HG03378 (cell line): ENCODE measurements around the gene CHRNA9.

ENCODE experiments used
- ATAC-seq: cut with Tn5 transposase; IDR thresholded peaks from one replicate; pipeline ENCODE4 v1.9.1; 2021; ENCODE audit warnings: mild to moderate bottlenecking, moderate library complexity; ENCODE audit not compliant: unreplicated experiment

CHRNA9 gene

DNA sequence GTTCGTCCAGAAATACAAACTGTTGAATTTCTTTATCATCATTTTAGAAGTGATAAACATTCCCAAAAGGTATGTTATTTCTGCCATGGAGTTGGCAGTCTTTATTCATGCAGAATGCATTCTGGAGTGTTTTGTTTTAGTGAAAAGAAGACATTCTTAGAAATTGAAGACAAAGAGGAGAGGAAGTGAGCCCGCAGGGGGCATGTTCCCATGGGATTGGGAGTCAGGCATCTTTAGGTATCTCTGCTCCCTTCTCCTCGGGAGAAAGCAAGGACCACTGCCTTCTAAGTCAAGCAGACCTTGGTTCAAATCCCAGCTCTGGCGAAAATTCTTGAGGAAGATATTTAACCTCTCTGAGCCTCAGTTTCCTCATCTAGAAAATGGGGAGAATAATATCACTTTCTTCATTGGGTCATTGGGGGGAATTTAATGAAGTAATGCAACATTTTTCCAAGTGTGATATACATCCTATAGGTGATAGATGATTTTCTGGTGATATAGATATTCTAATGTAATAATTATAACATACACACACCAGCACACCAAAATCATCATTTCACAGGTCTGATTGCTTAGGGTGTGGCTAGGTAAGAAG, 26.5 kb upstream of the CHRNA9 start:
- no peak for ATAC-seq

DNA sequence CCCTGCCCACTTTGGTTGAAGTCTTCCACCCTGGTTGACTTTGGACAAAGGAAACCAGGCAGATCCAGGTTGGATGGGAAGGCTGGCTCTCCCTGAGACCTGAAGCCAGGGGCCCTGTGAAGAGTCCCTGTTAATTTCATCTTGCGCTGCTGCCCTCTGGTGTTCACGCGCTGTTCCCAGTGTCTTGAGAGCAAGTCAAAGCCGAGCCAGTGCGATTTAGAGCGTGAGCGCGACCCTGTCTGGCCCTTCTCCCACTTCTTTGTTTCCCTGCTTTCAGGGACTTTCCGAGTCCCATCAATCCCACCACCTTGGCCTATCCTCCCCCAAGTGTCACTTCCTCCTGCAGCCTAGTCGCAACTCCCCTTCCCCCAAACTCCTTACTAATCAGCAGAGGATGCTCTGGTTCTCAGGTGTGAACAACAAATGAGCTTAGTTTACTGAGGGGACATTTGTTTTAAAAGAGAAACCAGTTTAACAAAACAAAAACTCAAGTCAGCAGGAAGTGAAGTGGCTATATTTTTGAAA, 25.8 kb upstream of the CHRNA9 start:
- peak; percentile 35 for ATAC-seq

DNA sequence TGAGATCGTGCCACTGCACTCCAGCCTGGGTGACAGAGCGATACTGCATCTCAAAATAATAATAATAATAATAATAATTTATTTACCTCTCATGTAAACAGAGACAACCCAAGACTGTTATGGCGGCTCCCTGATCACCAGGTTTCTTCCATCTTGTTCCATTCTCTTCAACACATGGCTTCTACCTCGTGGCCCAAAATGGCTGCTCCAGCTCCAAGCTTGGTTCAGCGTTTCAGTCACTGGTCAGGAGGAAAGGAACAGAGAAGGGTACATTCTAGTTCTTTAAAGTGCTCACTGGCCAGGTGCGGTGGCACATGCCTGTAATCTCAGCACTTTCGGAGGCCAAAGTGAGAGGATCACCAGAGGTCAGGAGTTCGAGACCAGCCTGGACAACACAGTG, 24.9 kb upstream of the CHRNA9 start:
- no peak for ATAC-seq

DNA sequence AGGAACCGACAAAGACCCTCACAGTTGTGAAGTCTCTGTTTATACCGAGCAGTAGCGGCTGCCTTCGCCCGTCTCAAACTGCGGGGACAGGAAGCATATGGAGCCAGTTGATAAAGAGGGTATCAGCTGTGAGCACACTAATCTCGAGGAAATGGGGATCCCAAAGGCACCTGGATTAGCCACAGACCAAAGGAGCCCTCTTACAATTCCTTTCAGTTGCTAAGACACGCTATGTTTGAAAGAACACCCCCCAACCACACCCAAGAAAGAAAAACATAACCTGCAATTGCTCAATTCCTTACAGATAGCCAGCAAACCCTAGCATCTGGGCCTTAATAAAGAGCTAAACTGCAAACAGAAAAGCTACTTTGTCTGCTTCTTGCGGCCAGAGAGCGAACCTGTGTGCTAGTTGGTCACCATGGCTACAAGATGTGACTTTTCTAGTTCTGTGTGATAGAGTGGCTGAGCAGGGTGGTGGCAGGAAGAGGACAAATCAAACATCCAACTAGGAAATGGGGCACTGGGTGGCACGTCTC, 23.3 kb upstream of the CHRNA9 start:
- no peak for ATAC-seq

DNA sequence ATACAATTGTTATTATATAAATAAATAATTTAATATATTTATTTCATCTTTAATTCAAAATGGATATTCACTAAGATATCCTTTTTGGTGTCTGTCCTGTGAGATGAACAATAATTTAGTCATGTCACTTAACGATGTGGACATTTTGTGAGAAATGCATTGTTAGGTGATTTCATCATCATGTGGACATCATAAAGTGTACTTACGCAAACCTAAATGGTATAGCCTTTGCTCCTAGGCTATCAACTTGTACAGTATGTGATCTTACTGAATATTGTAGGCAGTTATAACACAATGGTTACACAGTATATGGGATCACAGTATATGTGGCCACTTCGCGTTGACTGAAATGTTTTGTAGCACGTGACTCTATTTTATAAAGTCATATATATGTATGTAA, 20.2 kb upstream of the CHRNA9 start:
- no peak for ATAC-seq

DNA sequence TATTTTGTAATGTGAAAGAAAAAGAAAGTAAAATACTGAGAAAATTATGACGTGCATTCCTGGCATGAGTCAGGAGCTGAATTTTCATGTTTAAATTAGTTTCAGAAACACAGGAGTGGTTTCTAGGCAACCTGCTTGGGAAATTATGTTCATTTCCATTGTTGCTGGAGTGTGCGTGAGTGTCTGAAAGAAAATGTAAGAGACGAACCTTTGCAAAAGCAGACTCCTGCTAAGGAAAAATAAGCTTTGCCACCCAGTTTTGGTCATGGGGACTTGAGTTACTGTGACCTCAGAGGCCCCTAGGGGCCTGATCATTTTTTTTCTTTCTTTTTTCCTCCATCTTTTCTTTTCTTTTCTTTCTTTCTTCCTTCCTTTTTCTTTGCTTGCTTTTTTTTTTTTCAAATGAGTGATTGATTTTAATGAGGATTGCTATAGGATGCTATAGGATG, 18.8 kb upstream of the CHRNA9 start:
- ATAC-seq: peak; percentile 40

DNA sequence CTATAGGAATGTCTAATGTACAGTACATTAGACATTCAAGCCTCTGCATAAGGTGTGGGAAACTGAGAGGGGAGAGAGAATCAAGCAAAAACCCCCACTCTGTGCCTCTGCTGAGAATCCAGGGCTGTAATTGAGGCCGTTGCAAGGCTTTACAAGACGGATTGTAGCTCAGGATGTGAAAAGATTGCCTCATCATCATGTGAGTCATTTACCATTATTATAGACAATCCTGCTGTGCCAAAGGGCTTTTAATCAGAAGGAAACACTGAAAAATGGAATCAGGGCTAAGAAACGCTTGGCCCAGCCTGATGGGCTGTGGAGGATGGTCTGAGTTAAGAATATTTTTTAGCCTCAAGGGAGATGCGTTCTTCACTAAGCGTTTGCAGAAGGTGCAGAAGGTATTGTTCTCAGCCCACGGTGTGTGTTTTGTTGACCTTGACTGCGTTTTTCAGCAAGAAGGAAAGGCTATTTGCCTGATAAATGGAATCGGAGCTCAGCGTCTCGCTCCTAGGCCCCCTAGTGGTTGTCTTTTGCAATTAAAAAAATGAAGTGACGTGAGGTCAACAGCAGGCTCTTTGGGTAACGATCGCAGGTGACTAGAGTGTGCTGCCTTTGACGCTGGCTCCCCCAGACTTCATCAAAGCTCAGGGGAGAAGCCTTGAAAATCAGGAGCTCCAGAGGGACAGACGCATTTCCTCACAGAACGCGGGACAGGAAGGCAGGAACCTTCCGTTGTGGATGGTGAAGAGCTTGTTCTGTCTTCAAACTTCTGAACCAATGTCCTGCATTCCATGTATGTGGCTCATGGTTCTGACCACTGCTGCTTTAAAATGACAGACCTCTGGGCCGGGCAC, 18.1 kb upstream of the CHRNA9 start:
- ATAC-seq: peak; percentile 62

DNA sequence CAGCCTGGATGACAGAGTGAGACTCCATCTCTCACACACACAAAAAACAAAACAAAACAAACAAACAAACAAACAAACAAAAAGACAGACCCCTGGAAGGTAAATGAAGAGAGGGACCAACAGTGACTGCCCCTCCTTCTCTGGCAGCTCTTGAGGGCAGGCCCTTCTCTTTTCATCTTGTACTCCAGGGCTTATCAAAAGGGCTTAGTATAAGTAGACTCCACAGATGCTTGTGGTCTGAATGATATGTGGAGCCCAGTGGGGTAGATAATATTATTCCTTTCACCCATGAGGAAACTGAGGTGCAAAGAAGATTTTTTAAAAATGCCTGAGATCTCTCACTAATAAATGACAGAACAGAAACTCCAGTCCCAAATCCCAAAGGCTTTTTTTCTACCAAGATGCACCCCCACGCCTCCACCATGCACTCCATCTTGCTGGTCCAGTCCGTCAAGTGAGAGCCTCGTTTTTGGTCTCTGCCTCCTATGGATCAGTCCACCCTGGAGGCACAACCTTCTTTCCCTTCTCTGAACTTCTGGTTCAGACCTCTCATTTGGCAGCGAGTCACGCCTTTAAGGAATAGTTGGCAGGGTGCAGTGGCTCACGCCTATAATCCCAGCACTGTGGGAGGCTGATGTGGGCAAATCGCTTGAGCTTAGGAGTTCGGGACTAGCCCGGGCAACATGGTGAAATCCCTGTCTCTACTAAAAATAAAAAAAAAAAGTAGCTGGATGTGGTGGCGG, 17.0 kb upstream of the CHRNA9 start:
- ATAC-seq: no peak

DNA sequence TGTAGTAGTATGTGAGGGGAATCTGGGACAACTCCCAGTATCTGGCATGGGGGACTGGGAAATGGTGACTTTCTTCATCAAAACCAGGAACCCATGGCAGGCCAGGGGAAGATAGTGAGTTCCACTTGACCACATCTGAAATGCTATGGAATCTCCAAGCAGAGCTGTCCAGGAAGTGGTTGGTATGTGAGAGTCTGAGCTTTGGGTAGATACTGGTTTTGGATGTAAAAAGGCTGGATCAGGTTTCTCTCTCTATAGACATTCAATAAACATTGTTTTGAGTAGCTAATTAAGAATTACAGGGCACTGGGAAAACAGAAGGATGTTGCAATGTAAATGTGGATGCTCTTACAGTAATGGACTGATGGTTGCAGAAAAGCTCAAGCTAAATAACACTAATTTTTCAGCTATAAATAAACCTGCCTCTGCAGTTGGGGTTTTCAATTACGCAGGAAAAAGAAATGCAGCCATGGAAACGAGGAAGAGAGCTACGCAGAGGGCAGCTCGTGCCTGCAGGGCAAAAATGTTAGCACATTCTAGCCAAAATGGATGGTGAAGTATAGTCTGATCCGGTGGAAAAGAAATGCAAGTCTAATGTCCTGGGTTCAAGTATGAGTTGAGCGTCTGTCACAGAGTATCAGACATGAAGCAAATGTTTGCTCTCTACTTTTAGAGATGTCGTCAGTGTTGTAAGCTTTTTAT, 13.4 kb upstream of the CHRNA9 start:
- ATAC-seq: no peak

DNA sequence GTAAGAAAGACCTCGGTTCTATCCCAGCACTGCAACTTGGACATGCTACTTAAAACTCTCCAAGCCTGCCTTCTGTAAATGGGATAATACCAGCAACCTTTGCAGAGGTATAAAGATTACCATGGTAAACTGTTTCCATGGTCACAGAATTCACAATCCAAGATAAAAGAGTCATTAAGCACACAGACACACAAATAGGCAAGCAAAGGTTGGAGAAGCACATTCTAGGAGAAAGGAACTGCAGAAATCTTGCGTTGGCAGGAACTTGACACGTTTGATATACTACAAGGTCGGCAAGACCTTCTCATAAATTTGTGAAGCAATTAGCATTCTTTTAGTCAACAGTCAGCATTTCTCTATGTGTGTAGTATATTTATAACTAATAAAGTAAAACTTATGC, 12.3 kb upstream of the CHRNA9 start:
- ATAC-seq: no peak

DNA sequence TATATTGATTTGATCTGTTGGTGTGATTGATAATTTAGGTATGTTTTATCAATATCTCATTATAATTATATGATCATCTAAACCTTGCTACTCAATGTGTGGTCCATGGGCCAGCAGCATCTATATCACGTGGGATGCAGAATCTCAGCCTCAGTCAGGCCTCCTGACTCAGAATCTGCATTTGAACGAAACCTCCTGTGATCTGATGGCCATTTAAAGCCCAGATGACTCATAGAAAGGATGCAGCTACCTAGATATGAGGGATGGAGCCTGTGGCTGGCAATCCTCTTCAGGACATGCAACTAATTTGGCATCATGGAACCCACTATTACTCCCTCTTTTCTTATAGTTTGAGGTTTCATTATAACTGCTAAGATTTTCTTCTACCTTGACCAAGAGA, 11.3 kb upstream of the CHRNA9 start:
- ATAC-seq: no peak

DNA sequence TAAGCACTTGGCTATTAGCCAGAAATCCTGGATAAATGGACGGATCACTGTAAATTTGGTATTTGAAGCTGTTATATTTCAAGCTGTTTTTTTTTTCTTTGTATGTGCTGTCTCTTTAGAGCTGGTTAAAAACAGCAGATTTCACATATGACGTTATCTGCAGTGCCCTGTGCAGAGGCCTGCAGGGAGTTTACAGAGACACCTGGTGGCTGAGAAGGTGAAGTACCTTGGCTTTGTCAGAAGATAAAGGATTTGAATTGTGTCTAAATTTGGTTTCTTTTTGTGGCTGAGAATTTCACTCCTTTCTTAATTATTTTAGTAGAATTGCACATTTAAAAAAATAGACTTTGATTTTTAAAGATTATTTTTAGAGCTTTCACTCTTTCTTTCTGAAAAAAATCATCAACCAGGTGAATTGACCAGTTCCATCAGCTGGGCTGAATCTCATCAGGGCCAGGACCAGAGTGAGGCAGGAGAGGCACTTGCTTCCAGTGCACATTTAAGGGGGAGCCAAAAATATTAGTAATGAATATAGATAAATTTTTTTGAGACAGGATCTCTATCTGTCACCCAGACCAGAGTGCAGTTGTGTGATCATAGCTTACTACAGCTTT, 9.6 kb upstream of the CHRNA9 start:
- ATAC-seq: peak; percentile 88

DNA sequence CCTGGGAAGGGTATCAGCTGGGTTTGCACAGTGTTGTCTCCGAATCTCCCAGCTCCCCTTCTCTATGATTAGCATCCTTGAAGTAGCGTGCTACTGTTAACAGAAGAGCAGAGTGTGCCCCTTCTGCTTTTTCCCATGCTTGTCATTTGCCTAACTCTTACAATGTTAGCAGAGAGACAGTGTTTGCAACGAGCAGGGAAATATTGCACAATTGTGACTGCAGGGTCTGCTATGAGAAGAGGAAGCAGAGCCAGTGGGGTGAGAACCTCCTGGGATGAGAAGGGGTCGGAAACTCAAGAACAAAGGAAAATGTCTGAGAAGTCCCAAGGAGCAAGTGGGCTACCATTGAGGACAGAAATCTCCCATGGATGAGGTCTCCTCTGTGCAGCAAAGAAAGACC, 7.8 kb upstream of the CHRNA9 start:
- ATAC-seq: no peak

DNA sequence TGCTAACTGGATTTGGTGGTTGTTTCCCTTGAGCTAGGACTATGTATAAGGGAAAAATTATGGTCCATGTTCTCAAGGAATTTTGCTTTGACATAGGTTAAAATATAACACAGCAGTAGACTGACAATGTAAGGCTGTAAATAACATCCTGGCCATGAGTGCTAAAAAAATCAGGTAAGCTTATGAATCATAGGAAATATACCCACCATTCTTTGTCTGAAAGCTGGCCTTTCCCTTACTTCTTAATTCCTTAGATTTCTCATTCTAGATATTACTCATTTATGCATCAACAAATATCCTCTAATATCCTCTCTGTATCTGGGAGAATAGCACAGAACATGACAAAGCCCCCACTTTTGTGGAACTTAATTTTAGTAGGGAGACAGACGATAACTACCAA, 6.8 kb upstream of the CHRNA9 start:
- ATAC-seq: no peak

DNA sequence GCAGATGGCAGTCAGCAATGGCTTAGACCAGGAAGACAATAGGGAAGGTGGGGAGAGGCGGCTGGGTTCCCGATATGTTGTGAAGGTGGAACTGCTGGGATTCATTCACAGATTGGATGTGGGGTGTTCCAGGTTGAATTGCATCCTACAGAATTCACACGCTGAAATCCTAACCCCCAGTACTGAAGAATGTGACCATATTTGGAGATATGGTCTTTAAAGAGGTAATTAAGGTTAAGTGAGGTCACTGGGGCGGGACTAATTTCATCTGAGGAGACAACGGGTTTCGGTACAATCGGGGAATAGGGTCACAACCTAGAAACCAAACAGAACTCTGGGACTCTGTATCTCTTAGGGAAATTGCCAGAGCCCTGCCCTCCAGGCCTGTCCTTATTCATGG, 5.3 kb upstream of the CHRNA9 start:
- no peak for ATAC-seq

DNA sequence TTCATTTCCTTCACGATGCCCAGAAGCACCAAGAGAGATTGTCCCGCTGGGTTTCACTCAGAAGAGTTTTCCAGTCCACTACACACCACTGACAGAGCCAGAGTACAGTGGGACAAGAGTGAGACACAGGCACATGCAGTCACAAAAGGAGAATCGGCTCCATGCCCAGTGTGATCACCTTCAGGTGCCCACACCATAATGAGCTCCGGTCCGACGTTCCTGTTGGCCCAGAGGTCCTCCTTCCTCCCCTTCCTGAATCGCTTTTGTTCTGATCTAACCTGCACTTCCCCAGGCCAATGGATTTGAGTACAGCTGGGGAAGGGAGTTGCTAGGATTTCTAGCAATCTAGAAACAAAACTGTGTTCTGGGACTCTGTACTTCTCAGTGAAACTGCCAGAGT, 4.6 kb upstream of the CHRNA9 start:
- no peak for ATAC-seq

DNA sequence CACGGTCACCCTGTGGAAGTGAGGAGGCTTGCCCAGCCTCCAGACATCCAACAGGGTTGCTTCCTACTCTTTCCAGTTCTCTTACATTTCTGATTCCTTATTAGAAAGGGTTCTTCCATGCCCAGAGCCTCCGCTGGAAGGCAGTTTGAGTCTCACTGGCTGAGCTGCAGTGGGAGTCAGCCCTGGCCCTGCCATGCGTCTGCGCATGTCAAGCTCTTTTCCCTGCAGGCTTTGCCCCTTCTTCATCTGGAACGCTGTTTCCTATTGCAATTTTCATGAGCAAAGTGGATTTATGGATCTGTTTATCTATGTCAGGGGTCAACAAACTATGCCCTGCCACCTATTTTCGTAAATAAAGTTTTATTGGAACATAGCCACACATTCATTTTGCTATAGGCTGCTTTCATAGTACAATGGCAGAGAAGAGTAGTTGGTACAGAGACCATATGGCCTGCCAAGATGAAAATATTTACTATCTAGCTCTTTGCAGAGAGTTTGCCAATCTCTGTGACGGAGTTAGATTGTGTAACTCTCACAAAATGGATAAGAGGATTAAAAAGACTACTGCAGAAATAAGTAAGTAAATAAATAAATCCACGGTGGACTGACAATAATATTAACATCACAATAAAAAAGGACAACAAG, 3.9 kb upstream of the CHRNA9 start:
- ATAC-seq: no peak

DNA sequence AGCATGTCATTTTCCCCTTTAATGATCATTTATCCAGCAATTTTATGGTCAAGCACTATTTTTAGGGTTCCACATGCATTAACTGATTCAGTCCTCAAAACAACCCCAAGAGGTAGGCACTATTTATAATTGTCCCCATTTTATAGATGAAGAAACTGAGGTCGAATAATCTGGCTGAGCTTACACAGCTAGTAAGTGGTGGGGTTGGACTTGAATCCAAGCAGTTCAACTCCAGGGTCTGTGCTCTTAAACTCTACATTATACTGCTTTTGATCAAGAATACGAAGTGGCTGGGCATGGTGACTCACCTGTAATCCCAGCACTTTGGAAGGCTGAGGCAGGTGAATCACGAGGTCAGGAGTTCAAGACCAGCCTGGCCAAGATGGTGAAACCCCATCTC, 3.2 kb upstream of the CHRNA9 start:
- no peak for ATAC-seq

DNA sequence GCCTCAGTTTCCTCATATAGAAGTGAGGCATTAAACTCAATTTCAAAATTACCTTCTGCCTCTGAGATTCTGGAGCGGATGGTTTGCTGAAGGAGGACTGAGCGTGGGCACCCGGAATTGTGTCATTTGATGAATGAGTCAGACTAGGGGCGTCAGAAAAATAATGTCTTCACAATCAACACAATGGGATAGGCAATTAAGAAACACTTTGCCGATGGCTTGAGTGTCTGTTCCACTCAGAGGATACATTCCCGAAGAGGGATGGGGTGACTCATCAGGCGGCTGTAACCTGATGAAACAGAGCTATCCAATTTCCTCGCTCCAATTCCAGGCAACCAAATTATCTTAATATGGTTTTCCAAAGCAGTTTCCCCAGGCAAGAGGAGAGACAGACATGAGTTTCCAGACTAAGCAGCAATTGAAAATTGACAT, 1.2 kb upstream of the CHRNA9 start:
- ATAC-seq: no peak

DNA sequence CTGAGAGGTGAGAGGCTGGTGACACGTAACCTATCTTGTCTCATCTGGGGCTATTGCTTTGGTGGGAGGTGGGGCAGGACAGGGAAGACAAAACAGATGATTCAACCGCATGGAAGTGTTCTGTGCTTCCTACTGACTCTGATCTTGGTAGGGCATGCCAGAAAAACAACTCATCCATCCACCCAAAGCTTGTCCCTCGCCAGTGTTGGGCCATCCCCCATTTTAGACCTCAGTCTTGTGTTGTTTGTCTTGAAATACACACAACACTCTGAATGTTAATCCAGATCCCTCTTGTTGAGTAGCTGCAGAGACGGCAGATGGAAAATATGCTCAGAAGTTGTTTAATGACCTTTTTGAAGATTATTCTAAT, 377 bp downstream of the CHRNA9 start:
- ATAC-seq: no peak
